ENCODE data around the gene CAPN5.

DNA sequence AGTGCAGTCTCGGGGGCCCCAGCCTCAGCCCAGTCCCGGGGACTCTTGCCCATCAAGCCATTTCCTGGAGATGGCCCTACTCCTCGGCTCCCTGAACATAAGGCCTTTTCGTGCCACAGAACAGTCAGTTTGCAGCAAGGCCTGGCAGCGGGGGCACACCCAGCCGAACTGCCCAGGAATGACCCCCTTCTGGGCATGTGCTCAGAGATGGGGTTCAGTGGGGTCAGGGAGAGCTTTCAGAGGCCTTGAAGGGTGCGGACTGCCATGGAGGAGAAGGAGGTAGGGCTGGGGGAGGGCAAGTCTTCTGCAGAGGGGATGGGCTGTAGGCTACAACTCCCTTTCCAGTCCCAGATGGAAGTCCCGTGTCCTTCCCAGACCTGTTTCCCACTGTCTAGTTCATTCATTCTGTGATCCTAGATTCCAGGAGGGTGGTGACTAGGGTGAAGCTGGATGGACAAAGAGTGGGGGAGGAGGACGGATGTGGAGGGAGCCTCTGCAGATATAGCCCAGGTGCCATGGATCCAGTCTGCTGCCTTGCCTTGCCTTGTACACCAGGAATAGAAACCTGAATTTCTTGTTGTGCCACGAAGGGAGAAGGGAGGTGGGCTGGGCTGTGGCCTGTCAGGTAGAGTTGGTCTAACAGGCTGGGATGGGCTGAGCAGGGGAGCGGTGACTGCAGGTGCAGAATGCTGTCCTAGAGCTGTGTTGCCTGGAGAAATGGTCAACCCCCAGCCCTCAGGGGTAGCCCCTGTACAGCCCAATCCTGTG lies 21.6 kb downstream of the CAPN5 start:
- TF ChIP-seq RAD21 (IDR thresholded peaks at IDR 0.05; ENCODE audit: insufficient read depth, low read depth, low read length) (no peak), HDAC2 (IDR thresholded peaks at IDR 0.05) (no peak), CTCF (IDR thresholded peaks at IDR 0.05 in 2 of 3, conservative IDR thresholded peaks at IDR 0.05 in 1 of 3; ENCODE audit: control insufficient read depth in 2 of 3, extremely low read depth in 1 of 3, insufficient read depth in 1 of 3, low read depth in 3 of 3, low read length in 3 of 3) (no peak), TARDBP (IDR thresholded peaks at IDR 0.05; ENCODE audit: borderline replicate concordance) (no peak), DPF2 (IDR thresholded peaks at IDR 0.05) (no peak)
